NB4 (cell line): ENCODE measurements around the gene KRT14.
"Not testable (repeated sequence)": the region's sequence is repeated elsewhere in the genome, so short reads cannot be mapped to it uniquely, and the experiment has no call there.

Experiments
- CTCF ChIP-seq: IDR thresholded peaks from one replicate; pipeline ENCODE4 v1.5.1; 2012; ENCODE audit warnings: low read depth, low read length
- MAX ChIP-seq: IDR thresholded peaks from 2 replicates; pipeline ENCODE4 v1.6.1; 2011; ENCODE audit warnings: low read depth, low read length
- MYC ChIP-seq: IDR thresholded peaks from 2 replicates; pipeline ENCODE4 v1.6.1; 2011; ENCODE audit warnings: low read depth, low read length
- POLR2A ChIP-seq: IDR thresholded peaks from 2 replicates; pipeline ENCODE4 v1.6.1; 2011; ENCODE audit warnings: mild to moderate bottlenecking; ENCODE audit not compliant: insufficient read length; ENCODE audit errors: extremely low read depth

- TF ChIP-seq POLR2A, CTCF, MYC, MAX: not testable (repeated sequence)
Measured at GRCh38 chr17:41621435-41621817, 34.7 kb upstream of the KRT14 start.
